Neutrophil (primary cell): ENCODE results near the gene HECTD1.
"Not testable (repeated sequence)": the region's sequence is repeated elsewhere in the genome, so short reads cannot be mapped to it uniquely, and the experiment has no call there.

Experiments
- H3K27ac ChIP-seq: fragments of 200-600 bp; sonication (generic); 2 replicates; pipeline ENCODE4 v1.5.1; 2016; ENCODE audit warnings: mild to moderate bottlenecking, moderate library complexity
- H3K27me3 ChIP-seq: fragments of 200-600 bp; sonication (generic); 2 replicates; pipeline ENCODE4 v1.6.0; 2016; ENCODE audit warnings: mild to moderate bottlenecking
- H3K36me3 ChIP-seq: fragments of 200-600 bp; sonication (generic); 2 replicates; pipeline ENCODE4 v1.5.1; 2017
- H3K4me1 ChIP-seq, 2 experiments: fragments of 200-600 bp in 1 of 2; sonication (generic) in 1 of 2; 1 replicate in 1 of 2; 2 replicates in 1 of 2; pipeline versions ENCODE4 v1.5.1 to v1.6.1; 2013 to 2016; ENCODE audit warnings: low read depth in 1 of 2, low read length in 1 of 2, mild to moderate bottlenecking in 1 of 2, moderate library complexity in 1 of 2; ENCODE audit not compliant: control insufficient read depth in 1 of 2, insufficient read depth in 1 of 2
- H3K4me3 ChIP-seq, 2 experiments: fragments of 200-600 bp in 1 of 2; sonication (generic) in 1 of 2; 1 replicate in 1 of 2; 2 replicates in 1 of 2; pipeline ENCODE4 v1.5.1; 2013 to 2016; ENCODE audit warnings: low read depth in 1 of 2, low read length in 1 of 2, mild to moderate bottlenecking in 1 of 2, moderate library complexity in 1 of 2
- H3K9me3 ChIP-seq: fragments of 200-600 bp; sonication (generic); 2 replicates; pipeline ENCODE4 v1.5.1; 2016
- TF ChIP-seq, protein P1 (sequence below): fragments of 200-600 bp; sonication (generic); IDR thresholded peaks from 2 replicates; pipeline ENCODE4 v1.5.1; 2016; ENCODE audit warnings: antibody characterized with exemption

The HECTD1 gene

GRCh38 chr14:31189346-31190218 lies 18.0 kb downstream of the HECTD1 start:
- H3K27ac ChIP-seq, result no peak overlapping the region
- TF ChIP-seq, protein P1, sequence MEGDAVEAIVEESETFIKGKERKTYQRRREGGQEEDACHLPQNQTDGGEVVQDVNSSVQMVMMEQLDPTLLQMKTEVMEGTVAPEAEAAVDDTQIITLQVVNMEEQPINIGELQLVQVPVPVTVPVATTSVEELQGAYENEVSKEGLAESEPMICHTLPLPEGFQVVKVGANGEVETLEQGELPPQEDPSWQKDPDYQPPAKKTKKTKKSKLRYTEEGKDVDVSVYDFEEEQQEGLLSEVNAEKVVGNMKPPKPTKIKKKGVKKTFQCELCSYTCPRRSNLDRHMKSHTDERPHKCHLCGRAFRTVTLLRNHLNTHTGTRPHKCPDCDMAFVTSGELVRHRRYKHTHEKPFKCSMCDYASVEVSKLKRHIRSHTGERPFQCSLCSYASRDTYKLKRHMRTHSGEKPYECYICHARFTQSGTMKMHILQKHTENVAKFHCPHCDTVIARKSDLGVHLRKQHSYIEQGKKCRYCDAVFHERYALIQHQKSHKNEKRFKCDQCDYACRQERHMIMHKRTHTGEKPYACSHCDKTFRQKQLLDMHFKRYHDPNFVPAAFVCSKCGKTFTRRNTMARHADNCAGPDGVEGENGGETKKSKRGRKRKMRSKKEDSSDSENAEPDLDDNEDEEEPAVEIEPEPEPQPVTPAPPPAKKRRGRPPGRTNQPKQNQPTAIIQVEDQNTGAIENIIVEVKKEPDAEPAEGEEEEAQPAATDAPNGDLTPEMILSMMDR, result no peak

DNA sequence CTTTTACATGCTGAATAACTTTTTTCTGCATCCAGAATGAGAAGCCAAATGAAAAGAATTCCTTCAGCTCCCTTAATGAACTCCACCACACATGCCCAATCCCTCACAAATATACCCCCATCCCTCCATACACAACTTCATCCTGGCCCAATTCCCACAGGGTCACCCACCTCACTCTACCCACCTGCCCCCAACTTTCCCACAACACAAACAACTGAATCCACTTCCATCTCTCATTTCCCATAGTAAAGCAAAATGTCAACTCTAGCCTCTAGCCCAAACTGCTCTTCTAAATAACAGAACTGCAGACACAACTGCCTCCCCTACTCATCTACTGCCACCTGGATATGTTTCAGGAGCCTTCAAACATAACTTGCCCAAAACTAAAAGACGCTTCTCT lies 18.8 kb downstream of the HECTD1 start:
- H3K27ac ChIP-seq, result no peak overlapping the region
- H3K4me3 ChIP-seq, result no peak overlapping the region
- H3K4me1 ChIP-seq, result no peaks in the 10 kb centered on the region
- TF ChIP-seq, protein P1, result no peak
- H3K27me3 ChIP-seq, result no peaks in the 10 kb centered on the region
- no peaks in the 10 kb centered on the region for H3K9me3 ChIP-seq
- peaks cover 16% of the 10 kb centered on the region for H3K36me3 ChIP-seq

More at GRCh38 chr14:31189346-31190218, 18.0 kb downstream of the HECTD1 start:
- peaks cover 16% of the 10 kb centered on the region for H3K36me3 ChIP-seq
- no peak overlapping the region for H3K4me3 ChIP-seq
- H3K4me1 ChIP-seq, result no peaks in the 10 kb centered on the region
- no peaks in the 10 kb centered on the region for H3K27me3 ChIP-seq
- H3K9me3 ChIP-seq, result no peaks in the 10 kb centered on the region

DNA sequence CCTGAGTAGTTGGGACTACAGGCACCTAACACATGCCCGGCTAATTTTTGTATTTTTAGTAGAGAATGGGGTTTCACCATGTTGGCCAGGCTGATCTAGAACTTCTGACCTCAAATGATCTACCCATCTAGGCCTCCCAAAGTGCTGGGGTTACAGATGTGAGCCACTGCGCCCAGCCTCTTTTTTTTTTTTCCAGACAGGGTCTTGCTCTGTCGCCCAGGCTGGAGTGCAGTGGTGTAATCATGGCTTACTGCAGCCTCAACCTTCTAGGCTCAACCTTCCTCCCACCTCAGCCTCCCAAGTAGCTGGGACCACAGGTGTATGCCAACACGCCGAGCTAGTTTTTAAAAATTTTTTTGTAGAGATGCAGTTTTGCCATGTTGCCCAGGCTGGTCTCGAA lies 25.6 kb downstream of the HECTD1 start:
- H3K36me3 ChIP-seq, result peaks cover 21% of the 10 kb centered on the region
- not testable (repeated sequence) for H3K27ac ChIP-seq, H3K4me3 ChIP-seq, H3K9me3 ChIP-seq, H3K4me1 ChIP-seq, H3K27me3 ChIP-seq

DNA sequence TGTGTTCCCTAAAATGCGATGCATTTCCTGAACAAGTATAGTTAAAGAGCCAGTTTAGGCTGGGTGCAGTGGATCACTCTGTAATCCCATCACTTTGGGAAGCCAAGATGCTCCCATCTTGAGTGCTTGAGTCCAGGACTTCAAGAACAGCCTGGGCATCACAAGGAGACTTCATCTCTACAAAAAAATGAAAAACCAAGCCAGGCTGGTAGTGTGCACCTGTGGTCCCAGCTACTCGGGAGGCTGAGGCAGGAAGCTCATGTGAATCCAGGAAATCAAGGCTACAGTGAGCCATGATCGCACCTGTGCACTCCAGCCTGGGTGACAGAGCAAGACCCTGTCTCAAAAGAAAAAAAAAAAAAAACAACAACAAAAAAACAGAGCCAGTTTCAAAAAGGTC lies 26.3 kb downstream of the HECTD1 start:
- no peak overlapping the region for H3K27ac ChIP-seq

GRCh38 chr14:31180299-31181051 lies 27.1 kb downstream of the HECTD1 start:
- Histone ChIP-seq H3K36me3 (peaks cover 28% of the 10 kb centered on the region), H3K27me3 (no peaks in the 10 kb centered on the region), H3K9me3 (no peaks in the 10 kb centered on the region), H3K4me3 (no peak overlapping the region), H3K27ac (no peak overlapping the region), H3K4me1 (no peaks in the 10 kb centered on the region)
- TF ChIP-seq, protein P1, result no peak

More for the DNA sequence above, 26.3 kb downstream of the HECTD1 start:
- no peaks in the 10 kb centered on the region for H3K4me1 ChIP-seq
- H3K27me3 ChIP-seq, result no peaks in the 10 kb centered on the region
- H3K9me3 ChIP-seq, result no peaks in the 10 kb centered on the region
- H3K36me3 ChIP-seq, result peaks cover 22% of the 10 kb centered on the region
- TF ChIP-seq, protein P1, result no peak
- no peak overlapping the region for H3K4me3 ChIP-seq

- peaks cover 76% of the 10 kb centered on the region for H3K36me3 ChIP-seq
- H3K4me3 ChIP-seq, result no peak overlapping the region
- TF ChIP-seq, protein P1, result no peak
- no peaks in the 10 kb centered on the region for H3K27me3 ChIP-seq
- no peaks in the 10 kb centered on the region for H3K4me1 ChIP-seq
- H3K27ac ChIP-seq, result no peak overlapping the region
- H3K9me3 ChIP-seq, result no peaks in the 10 kb centered on the region
Measured at GRCh38 chr14:31174433-31174832, 33.2 kb downstream of the HECTD1 start.
